ENCODE results near the gene PAX8.

DNA sequence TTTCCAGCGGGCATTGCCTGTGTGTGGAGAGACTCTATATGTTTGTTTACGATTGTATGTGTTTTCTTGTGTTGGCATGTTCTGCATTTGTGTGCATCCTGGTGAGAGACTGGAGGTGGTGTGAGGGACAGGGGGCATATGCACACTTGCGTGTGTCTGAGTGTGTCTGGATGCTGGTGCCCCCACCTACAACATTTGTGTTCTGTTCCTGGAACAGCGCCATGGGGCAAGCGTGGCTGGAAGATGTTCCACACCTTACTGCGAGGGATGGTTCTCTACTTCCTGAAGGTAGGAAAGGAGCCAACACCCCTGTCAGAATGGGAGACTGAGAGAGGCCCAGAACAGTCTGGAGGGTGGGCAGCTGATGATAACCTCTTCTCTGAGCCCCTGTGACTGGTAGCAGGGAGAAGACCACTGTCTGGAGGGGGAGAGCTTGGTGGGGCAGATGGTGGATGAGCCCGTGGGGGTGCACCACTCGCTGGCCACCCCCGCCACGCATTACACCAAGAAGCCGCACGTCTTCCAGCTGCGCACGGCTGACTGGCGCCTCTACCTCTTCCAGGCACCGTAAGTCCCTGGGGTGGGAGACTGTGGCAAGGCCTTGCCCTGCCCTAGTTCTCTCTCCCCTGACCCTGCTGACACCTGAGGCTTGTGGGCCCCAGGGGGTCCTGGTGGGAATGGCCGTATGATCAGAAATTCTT, 81.2 kb downstream of the PAX8 start:
- TF ChIP-seq, protein P1, sequence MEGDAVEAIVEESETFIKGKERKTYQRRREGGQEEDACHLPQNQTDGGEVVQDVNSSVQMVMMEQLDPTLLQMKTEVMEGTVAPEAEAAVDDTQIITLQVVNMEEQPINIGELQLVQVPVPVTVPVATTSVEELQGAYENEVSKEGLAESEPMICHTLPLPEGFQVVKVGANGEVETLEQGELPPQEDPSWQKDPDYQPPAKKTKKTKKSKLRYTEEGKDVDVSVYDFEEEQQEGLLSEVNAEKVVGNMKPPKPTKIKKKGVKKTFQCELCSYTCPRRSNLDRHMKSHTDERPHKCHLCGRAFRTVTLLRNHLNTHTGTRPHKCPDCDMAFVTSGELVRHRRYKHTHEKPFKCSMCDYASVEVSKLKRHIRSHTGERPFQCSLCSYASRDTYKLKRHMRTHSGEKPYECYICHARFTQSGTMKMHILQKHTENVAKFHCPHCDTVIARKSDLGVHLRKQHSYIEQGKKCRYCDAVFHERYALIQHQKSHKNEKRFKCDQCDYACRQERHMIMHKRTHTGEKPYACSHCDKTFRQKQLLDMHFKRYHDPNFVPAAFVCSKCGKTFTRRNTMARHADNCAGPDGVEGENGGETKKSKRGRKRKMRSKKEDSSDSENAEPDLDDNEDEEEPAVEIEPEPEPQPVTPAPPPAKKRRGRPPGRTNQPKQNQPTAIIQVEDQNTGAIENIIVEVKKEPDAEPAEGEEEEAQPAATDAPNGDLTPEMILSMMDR (conservative IDR thresholded peaks at IDR 0.05 in 1 of 2, IDR thresholded peaks at IDR 0.05 in 1 of 2; ENCODE audit: low read depth in 1 of 2, low read length in 2 of 2) = no peak
- TF ChIP-seq EZH2 (IDR thresholded peaks at IDR 0.05; ENCODE audit: low read length, missing control alignments) = no peak
